Fibroblast of upper back skin (primary cell): ENCODE results near the gene CPXM2.
"Not testable (repeated sequence)": the region's sequence is repeated elsewhere in the genome, so short reads cannot be mapped to it uniquely, and the experiment has no call there.

ENCODE experiments used
- DNase-seq: peaks from one replicate; pipeline ENCODE4 v3.0.0-alpha.2; 2013

CPXM2 gene

GRCh38 chr10:123741711-123742110 lies 149.9 kb downstream of the CPXM2 start:
- DNase-seq = no peak

GRCh38 chr10:123741146-123741545 lies 150.5 kb downstream of the CPXM2 start:
- no peak for DNase-seq

- not testable (repeated sequence) for DNase-seq
Measured at GRCh38 chr10:123736917-123737316, 154.7 kb downstream of the CPXM2 start.

GRCh38 chr10:123729523-123729922 lies 162.1 kb downstream of the CPXM2 start:
- no peak for DNase-seq

- no peak for DNase-seq
Measured at GRCh38 chr10:123726836-123727235, 164.8 kb downstream of the CPXM2 start.

- no peak for DNase-seq
Measured at GRCh38 chr10:123726381-123726780, 165.2 kb downstream of the CPXM2 start.

- no peak for DNase-seq
Measured at GRCh38 chr10:123724747-123725146, 166.9 kb downstream of the CPXM2 start.

- DNase-seq = no peak
Measured at GRCh38 chr10:123722351-123722750, 169.3 kb downstream of the CPXM2 start.

GRCh38 chr10:123721441-123722049 lies 170.1 kb downstream of the CPXM2 start:
- DNase-seq = no peak

- DNase-seq = no peak
Measured at GRCh38 chr10:123720536-123720935, 171.1 kb downstream of the CPXM2 start.

- DNase-seq = no peak
Measured at GRCh38 chr10:123718544-123719060, 173.0 kb downstream of the CPXM2 start.

GRCh38 chr10:123717336-123717735 lies 174.3 kb downstream of the CPXM2 start:
- no peak for DNase-seq

GRCh38 chr10:123715546-123715945 lies 176.1 kb downstream of the CPXM2 start:
- DNase-seq = no peak

- DNase-seq = no peak
Measured at GRCh38 chr10:123706236-123706635, 185.4 kb downstream of the CPXM2 start.

- DNase-seq = no peak
Measured at GRCh38 chr10:123704812-123705211, 186.8 kb downstream of the CPXM2 start.

- DNase-seq = no peak
Measured at GRCh38 chr10:123704076-123704475, 187.5 kb downstream of the CPXM2 start.

- no peak for DNase-seq
Measured at GRCh38 chr10:123703195-123703790, 188.3 kb downstream of the CPXM2 start.
